ENCODE results near the gene PLCE1. TPM values are rescaled to one million over a fixed set of nuclear protein-coding genes. Genes with fewer than 3 reads are reported as not detected.

PLCE1 gene
- total and polyA plus RNA-seq, 10 of the 15 experiments (the other 5 are each of a cell fraction or from before 2014, with no cell fraction given): under 0.01 to 1.2 (median 0.03) TPM

DNA sequence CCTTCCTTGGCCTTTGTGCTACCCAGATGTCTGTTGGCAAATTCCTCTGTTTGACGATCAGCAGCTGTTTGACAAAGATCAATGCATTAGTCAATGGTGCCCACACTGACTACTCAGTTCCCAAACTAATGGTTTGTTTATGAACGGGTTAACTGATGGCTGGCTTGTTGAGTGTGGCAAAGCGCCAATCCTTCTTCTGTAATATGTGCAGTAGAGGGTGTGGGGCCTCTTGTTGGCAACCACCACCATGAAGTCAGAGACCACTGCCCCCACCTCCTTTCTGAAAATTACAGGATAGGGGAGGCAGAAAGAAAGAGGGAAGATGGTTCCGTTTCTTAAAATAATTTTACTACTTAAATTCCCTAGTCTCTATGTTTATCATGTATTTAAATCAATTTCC is 2.6 kb upstream of the PLCE1 start:
- H3K27ac ChIP-seq (ENCODE audit: control insufficient read depth, insufficient read depth): no peak overlapping the region
- H3K4me3 ChIP-seq: no peak overlapping the region
- ChIA-PET SMC1A (ENCODE audit: uncharacterized antibody, unreplicated experiment) (no interaction called here), CTCF (no interaction called here), RAD21 (ENCODE audit: unreplicated experiment) (no interaction called here), POLR2A (no interaction called here)
- 53% methylated on average over 4 of the region's 4 CpGs for WGBS (ENCODE audit: insufficient coverage, insufficient replicate concordance, low lambda C conversion rate, missing lambda C conversion rate)
- peaks cover 6 to 25% of the 10 kb centered on the region in 2 experiments for H3K27me3 ChIP-seq (replicated peaks in 1 of 2; ENCODE audit: control insufficient read depth in 2 of 2, insufficient read depth in 2 of 2, low read length in 1 of 2)
- no TSS peak for BruUV-seq (replicated peaks)
- TF ChIP-seq CHD2 (IDR thresholded peaks at IDR 0.05; ENCODE audit: borderline replicate concordance, low read depth, low read length) (no peak), NFIC (IDR thresholded peaks at IDR 0.05; ENCODE audit: low read depth, low read length) (no peak), HDAC6 (IDR thresholded peaks at IDR 0.05; ENCODE audit: unreplicated experiment) (no peak), EED (IDR thresholded peaks at IDR 0.05; ENCODE audit: low read depth) (no peak), HDAC2 (IDR thresholded peaks at IDR 0.05) (no peak), LARP7 (IDR thresholded peaks at IDR 0.05) (no peak), ZZZ3 (IDR thresholded peaks at IDR 0.05; ENCODE audit: control insufficient read depth, insufficient read length, low read depth) (no peak), RFX5 (IDR thresholded peaks at IDR 0.05; ENCODE audit: low read depth, low read length) (no peak), MEF2A (IDR thresholded peaks at IDR 0.05; ENCODE audit: insufficient read depth, low read depth, low read length) (no peak), NR2C2 (IDR thresholded peaks at IDR 0.05; ENCODE audit: borderline replicate concordance, control insufficient read depth, insufficient read length, low read depth) (no peak), KDM1A (IDR thresholded peaks at IDR 0.05; ENCODE audit: borderline replicate concordance) (no peak)
- H3K79me2 ChIP-seq (ENCODE audit: control insufficient read depth, insufficient read depth, low read length): no peaks in the 10 kb centered on the region
- intact Hi-C loops (cut with micrococcal nuclease; ENCODE audit: unreplicated experiment) (no loop called here), in situ Hi-C loops (cut with MboI) (no loop called here)
- DNase-seq (ENCODE audit: low read depth, low spot score) (no peak), ATAC-seq (no peak), FAIRE-seq (no peak)
- H3K4me2 ChIP-seq (ENCODE audit: control insufficient read depth, insufficient read depth): no peak overlapping the region
- no peaks in the 10 kb centered on the region for H4K20me1 ChIP-seq (ENCODE audit: control insufficient read depth, insufficient read depth)
- H3K4me1 ChIP-seq (ENCODE audit: control insufficient read depth, insufficient read depth, low read length): no peaks in the 10 kb centered on the region
- no peak overlapping the region for H2AFZ ChIP-seq (ENCODE audit: control insufficient read depth, low read depth, low read length)
- H3K36me3 ChIP-seq (ENCODE audit: control insufficient read depth in 2 of 2, insufficient read depth in 2 of 2, low read length in 1 of 2): no peaks in the 10 kb centered on the region
- H3K9me3 ChIP-seq (replicated peaks; ENCODE audit: control insufficient read depth, insufficient read depth, low read length): no peaks in the 10 kb centered on the region
- H3K9ac ChIP-seq (ENCODE audit: control insufficient read depth, insufficient read depth, low read length): no peak overlapping the region

Data from GM12878 (cell line).